ENCODE data around the gene KRTAP4-9. TPM values are rescaled to one million over a fixed set of nuclear protein-coding genes. Genes with fewer than 3 reads are reported as not detected.
A peak's percentile ranks its signal among the peaks of the same experiment; 100 is the strongest.

KRTAP4-9 gene
- total and polyA plus RNA-seq, 2 of the 13 experiments (the other 11 are each of a cell fraction or from before 2014, with no cell fraction given), result not detected

DNA sequence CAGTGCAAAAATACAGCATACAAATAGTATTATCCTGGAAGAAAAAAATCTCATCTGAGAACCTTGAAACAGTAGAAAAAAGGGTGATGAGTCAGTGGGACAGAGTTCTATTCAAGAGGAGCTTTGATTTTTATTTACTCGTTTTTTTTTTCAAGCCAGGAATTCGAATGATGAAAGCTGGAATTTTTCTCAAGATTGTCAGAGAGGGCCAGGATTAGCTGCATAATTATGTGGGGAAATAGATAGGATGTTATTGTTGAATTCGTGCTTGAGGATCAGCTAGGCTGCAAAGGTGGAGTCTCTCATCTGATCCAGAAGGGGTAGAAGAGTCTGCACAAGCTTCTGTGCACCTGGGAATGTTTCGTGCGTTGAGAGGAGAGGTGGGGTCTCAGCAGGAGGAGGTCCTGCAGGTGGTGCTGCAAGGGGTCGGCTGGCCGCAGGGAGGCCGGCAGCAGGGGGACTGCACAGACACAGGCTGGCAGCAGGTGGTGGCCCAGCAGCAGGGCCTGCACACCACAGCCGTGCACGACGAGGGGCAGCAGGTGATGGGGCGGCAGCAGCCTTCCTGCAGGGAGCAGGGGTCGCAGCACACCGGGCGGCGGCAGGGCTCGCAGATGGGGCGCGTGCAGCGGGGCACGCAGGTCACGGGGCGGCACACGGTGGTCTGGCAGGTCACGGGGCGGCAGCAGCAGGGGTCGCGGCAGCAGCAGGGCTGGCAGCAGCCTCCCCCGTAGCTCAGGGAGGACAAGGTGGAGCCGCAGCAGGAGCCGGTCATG, 45.7 kb upstream of the KRTAP4-9 start (continued):
- TF ChIP-seq, protein P1, sequence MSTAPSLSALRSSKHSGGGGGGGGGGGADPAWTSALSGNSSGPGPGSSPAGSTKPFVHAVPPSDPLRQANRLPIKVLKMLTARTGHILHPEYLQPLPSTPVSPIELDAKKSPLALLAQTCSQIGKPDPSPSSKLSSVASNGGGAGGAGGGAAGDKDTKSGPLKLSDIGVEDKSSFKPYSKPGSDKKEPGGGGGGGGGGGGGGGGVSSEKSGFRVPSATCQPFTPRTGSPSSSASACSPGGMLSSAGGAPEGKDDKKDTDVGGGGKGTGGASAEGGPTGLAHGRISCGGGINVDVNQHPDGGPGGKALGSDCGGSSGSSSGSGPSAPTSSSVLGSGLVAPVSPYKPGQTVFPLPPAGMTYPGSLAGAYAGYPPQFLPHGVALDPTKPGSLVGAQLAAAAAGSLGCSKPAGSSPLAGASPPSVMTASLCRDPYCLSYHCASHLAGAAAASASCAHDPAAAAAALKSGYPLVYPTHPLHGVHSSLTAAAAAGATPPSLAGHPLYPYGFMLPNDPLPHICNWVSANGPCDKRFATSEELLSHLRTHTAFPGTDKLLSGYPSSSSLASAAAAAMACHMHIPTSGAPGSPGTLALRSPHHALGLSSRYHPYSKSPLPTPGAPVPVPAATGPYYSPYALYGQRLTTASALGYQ (CRISPR knock-in tag; IDR thresholded peaks at IDR 0.05), result peak; percentile 91; the same call in 1 of the 2 replicates
- peak; percentile 34; the same call in 1 of the 2 replicates for TF ChIP-seq FOXO1 (CRISPR knock-in tag; IDR thresholded peaks at IDR 0.05)
- TF ChIP-seq RNF2 (conservative IDR thresholded peaks at IDR 0.05; ENCODE audit: low read depth), result 0 out of 2 replicates have a peak, but pooled peaks have one; percentile 51
- peak; percentile 93 for TF ChIP-seq MED1 (CRISPR knock-in tag; IDR thresholded peaks at IDR 0.05)
- peak; percentile 49 for TF ChIP-seq HNF4A (CRISPR knock-in tag; IDR thresholded peaks at IDR 0.05)
- TF ChIP-seq, protein P2, sequence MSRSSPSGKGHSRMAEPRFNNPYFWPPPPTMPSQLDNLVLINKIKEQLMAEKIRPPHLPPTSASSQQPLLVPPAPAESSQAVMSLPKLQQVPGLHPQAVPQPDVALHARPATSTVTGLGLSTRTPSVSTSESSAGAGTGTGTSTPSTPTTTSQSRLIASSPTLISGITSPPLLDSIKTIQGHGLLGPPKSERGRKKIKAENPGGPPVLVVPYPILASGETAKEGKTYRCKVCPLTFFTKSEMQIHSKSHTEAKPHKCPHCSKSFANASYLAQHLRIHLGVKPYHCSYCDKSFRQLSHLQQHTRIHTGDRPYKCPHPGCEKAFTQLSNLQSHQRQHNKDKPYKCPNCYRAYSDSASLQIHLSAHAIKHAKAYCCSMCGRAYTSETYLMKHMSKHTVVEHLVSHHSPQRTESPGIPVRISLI (CRISPR knock-in tag; IDR thresholded peaks at IDR 0.05; ENCODE audit: borderline replicate concordance), result peak; percentile 97
- peak; percentile 47; the same call in 1 of the 2 replicates for TF ChIP-seq FOXK1 (CRISPR knock-in tag; IDR thresholded peaks at IDR 0.05; ENCODE audit: borderline replicate concordance, low read depth)
- peak; percentile 79 for TF ChIP-seq DPF2 (CRISPR knock-in tag; IDR thresholded peaks at IDR 0.05; ENCODE audit: borderline replicate concordance, low read depth)
- TF ChIP-seq, protein P3, sequence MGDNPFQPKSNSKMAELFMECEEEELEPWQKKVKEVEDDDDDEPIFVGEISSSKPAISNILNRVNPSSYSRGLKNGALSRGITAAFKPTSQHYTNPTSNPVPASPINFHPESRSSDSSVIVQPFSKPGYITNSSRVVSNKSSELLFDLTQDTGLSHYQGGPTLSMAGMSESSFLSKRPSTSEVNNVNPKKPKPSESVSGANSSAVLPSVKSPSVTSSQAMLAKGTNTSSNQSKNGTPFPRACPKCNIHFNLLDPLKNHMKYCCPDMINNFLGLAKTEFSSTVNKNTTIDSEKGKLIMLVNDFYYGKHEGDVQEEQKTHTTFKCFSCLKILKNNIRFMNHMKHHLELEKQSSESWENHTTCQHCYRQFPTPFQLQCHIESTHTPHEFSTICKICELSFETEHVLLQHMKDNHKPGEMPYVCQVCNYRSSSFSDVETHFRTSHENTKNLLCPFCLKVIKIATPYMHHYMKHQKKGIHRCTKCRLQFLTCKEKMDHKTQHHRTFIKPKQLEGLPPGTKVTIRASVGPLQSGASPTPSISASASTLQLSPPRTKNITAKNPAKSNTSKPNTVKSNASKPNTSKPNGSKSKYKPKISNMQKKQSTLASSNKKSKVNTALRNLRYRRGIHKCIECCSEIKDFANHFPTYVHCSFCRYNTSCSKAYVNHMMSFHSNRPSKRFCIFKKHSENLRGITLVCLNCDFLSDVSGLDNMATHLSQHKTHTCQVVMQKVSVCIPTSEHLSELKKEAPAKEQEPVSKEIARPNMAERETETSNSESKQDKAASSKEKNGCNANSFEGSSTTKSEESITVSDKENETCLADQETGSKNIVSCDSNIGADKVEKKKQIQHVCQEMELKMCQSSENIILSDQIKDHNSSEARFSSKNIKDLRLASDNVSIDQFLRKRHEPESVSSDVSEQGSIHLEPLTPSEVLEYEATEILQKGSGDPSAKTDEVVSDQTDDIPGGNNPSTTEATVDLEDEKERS (CRISPR knock-in tag; IDR thresholded peaks at IDR 0.05), result 0 out of 2 replicates have a peak, but pooled peaks have one; percentile 40
- 0 out of 2 replicates have a peak, but pooled peaks have one; percentile 45 for TF ChIP-seq ZNF12 (CRISPR knock-in tag; IDR thresholded peaks at IDR 0.05)
- peak; percentile 75; the same call in 1 of the 2 replicates for TF ChIP-seq SIX1 (CRISPR knock-in tag; IDR thresholded peaks at IDR 0.05; ENCODE audit: borderline replicate concordance)
- TF ChIP-seq, protein P4, sequence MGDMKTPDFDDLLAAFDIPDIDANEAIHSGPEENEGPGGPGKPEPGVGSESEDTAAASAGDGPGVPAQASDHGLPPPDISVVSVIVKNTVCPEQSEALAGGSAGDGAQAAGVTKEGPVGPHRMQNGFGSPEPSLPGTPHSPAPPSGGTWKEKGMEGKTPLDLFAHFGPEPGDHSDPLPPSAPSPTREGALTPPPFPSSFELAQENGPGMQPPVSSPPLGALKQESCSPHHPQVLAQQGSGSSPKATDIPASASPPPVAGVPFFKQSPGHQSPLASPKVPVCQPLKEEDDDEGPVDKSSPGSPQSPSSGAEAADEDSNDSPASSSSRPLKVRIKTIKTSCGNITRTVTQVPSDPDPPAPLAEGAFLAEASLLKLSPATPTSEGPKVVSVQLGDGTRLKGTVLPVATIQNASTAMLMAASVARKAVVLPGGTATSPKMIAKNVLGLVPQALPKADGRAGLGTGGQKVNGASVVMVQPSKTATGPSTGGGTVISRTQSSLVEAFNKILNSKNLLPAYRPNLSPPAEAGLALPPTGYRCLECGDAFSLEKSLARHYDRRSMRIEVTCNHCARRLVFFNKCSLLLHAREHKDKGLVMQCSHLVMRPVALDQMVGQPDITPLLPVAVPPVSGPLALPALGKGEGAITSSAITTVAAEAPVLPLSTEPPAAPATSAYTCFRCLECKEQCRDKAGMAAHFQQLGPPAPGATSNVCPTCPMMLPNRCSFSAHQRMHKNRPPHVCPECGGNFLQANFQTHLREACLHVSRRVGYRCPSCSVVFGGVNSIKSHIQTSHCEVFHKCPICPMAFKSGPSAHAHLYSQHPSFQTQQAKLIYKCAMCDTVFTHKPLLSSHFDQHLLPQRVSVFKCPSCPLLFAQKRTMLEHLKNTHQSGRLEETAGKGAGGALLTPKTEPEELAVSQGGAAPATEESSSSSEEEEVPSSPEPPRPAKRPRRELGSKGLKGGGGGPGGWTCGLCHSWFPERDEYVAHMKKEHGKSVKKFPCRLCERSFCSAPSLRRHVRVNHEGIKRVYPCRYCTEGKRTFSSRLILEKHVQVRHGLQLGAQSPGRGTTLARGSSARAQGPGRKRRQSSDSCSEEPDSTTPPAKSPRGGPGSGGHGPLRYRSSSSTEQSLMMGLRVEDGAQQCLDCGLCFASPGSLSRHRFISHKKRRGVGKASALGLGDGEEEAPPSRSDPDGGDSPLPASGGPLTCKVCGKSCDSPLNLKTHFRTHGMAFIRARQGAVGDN (CRISPR knock-in tag; IDR thresholded peaks at IDR 0.05), result peak; percentile 79
- TF ChIP-seq RARA (CRISPR knock-in tag; IDR thresholded peaks at IDR 0.05), result peak; percentile 81
- TF ChIP-seq, protein P5, sequence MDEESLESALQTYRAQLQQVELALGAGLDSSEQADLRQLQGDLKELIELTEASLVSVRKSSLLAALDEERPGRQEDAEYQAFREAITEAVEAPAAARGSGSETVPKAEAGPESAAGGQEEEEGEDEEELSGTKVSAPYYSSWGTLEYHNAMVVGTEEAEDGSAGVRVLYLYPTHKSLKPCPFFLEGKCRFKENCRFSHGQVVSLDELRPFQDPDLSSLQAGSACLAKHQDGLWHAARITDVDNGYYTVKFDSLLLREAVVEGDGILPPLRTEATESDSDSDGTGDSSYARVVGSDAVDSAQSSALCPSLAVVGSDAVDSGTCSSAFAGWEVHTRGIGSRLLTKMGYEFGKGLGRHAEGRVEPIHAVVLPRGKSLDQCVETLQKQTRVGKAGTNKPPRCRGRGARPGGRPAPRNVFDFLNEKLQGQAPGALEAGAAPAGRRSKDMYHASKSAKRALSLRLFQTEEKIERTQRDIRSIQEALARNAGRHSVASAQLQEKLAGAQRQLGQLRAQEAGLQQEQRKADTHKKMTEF (CRISPR knock-in tag; IDR thresholded peaks at IDR 0.05), result peak; percentile 88
- TF ChIP-seq GFI1 (CRISPR knock-in tag; IDR thresholded peaks at IDR 0.05; ENCODE audit: borderline replicate concordance), result peak; percentile 97
- TF ChIP-seq HMG20A (CRISPR knock-in tag; IDR thresholded peaks at IDR 0.05; ENCODE audit: borderline replicate concordance), result peak; percentile 97; the same call in 1 of the 2 replicates
- TF ChIP-seq SOX5 (CRISPR knock-in tag; IDR thresholded peaks at IDR 0.05; ENCODE audit: borderline replicate concordance), result peak; percentile 92

Measured in HepG2 (cell line).